H1 (cell line): Measurements from ENCODE around the gene THBS1. TPM values are rescaled to one million over a fixed set of nuclear protein-coding genes. Genes with fewer than 3 reads are reported as not detected.

Source experiments
- BCL11A ChIP-seq, 2 experiments: IDR thresholded peaks; one replicate each; pipeline ENCODE4 v1.6.1; 2011; ENCODE audit warnings: low read depth in 2 of 2, low read length in 2 of 2, mild to moderate bottlenecking in 2 of 2
- CREB1 ChIP-seq: IDR thresholded peaks from 2 replicates; pipeline ENCODE4 v1.6.1; 2012; ENCODE audit warnings: inconsistent platforms
- polyA plus RNA-seq, 7 experiments: library from polyadenylated mRNA; depleted of rRNA in 3 of 7; stranded (reverse) in 5 of 7; unstranded in 2 of 7; fragments of >200 nt in 5 of 7; fragments of 200-250 nt in 2 of 7; gene quantifications; 1 replicate in 5 of 7; 2 replicates in 1 of 7; 4 replicates in 1 of 7; pipeline versions ENCODE4 v1.2.1 to v1.2.3, GENCODE V29; 2011 to 2013; ENCODE audit warnings: missing spikeins in 2 of 7, mixed read lengths in 2 of 7
- total RNA-seq: library from RNA; stranded (reverse); fragmentation: NEBNext Ultra II Directional; extraction: Animal tissue kit (Norgen Biotek cat#: 25700); gene quantifications from 2 replicates; pipeline ENCODE4 v1.2.1, GENCODE V29; 2021

THBS1 gene
- total and polyA plus RNA-seq, 2 of the 8 experiments (the other 6 are each of a cell fraction or from before 2014, with no cell fraction given), result 10.3 to 63.3 TPM

GRCh38 chr15:39580485-39581241 lies at the start of gene THBS1 (continued):
- TF ChIP-seq BCL11A (IDR thresholded peaks at IDR 0.05; ENCODE audit: low read depth in 2 of 2, low read length in 2 of 2) (no peak), CREB1 (0 out of 2 replicates have a peak, but pooled peaks have one; percentile 2)
